Neutrophil (primary cell): Measurements from ENCODE around the gene SNAPC4.

Experiments
- H3K27ac ChIP-seq: fragments of 200-600 bp; sonication (generic); 2 replicates; pipeline ENCODE4 v1.5.1; 2016; ENCODE audit warnings: mild to moderate bottlenecking, moderate library complexity
- H3K27me3 ChIP-seq: fragments of 200-600 bp; sonication (generic); 2 replicates; pipeline ENCODE4 v1.6.0; 2016; ENCODE audit warnings: mild to moderate bottlenecking
- H3K36me3 ChIP-seq: fragments of 200-600 bp; sonication (generic); 2 replicates; pipeline ENCODE4 v1.5.1; 2017
- H3K4me1 ChIP-seq, 2 experiments: fragments of 200-600 bp in 1 of 2; sonication (generic) in 1 of 2; 1 replicate in 1 of 2; 2 replicates in 1 of 2; pipeline versions ENCODE4 v1.5.1 to v1.6.1; 2013 to 2016; ENCODE audit warnings: low read depth in 1 of 2, low read length in 1 of 2, mild to moderate bottlenecking in 1 of 2, moderate library complexity in 1 of 2; ENCODE audit not compliant: control insufficient read depth in 1 of 2, insufficient read depth in 1 of 2
- H3K4me3 ChIP-seq, 2 experiments: fragments of 200-600 bp in 1 of 2; sonication (generic) in 1 of 2; 1 replicate in 1 of 2; 2 replicates in 1 of 2; pipeline ENCODE4 v1.5.1; 2013 to 2016; ENCODE audit warnings: low read depth in 1 of 2, low read length in 1 of 2, mild to moderate bottlenecking in 1 of 2, moderate library complexity in 1 of 2
- H3K9me3 ChIP-seq: fragments of 200-600 bp; sonication (generic); 2 replicates; pipeline ENCODE4 v1.5.1; 2016
- CTCF ChIP-seq: fragments of 200-600 bp; sonication (generic); IDR thresholded peaks from 2 replicates; pipeline ENCODE4 v1.5.1; 2016; ENCODE audit warnings: antibody characterized with exemption

Gene SNAPC4

GRCh38 chr9:136381311-136381710 is 18.7 kb downstream of the SNAPC4 start:
- TF ChIP-seq CTCF: no peak
- no peak overlapping the region for H3K4me3 ChIP-seq

DNA sequence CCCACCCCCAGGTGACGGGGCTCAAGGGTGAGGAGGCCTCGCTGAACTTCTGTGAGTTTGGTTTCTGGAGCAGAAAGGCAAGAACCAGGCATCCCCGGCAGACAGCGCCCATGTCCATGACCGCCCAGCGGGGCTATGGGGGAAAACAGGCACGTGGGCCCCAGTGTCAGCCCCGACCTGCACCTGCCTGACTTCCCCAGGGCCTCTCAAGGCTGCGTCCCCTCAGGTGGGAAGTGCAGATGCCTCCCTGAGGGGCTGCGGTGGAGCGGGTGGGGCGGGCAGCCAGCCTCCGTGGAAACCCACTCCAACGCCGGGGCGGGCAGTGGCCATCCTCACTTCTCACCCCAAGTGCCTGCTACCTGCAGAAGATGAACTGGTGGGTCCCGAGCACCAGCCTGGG is 19.6 kb downstream of the SNAPC4 start:
- TF ChIP-seq CTCF: no peak
- H3K9me3 ChIP-seq: no peaks in the 10 kb centered on the region
- H3K36me3 ChIP-seq: peaks cover 71% of the 10 kb centered on the region
- H3K4me1 ChIP-seq: peaks cover 8 to 12% of the 10 kb centered on the region in 2 experiments
- H3K27ac ChIP-seq: no peak overlapping the region
- H3K4me3 ChIP-seq: no peak overlapping the region
- no peaks in the 10 kb centered on the region for H3K27me3 ChIP-seq

More at GRCh38 chr9:136381311-136381710, 18.7 kb downstream of the SNAPC4 start:
- no peak overlapping the region for H3K27ac ChIP-seq
- no peaks in the 10 kb centered on the region for H3K9me3 ChIP-seq
- H3K27me3 ChIP-seq: no peaks in the 10 kb centered on the region
- peaks cover 8 to 12% of the 10 kb centered on the region in 2 experiments for H3K4me1 ChIP-seq
- H3K36me3 ChIP-seq: peaks cover 75% of the 10 kb centered on the region

DNA sequence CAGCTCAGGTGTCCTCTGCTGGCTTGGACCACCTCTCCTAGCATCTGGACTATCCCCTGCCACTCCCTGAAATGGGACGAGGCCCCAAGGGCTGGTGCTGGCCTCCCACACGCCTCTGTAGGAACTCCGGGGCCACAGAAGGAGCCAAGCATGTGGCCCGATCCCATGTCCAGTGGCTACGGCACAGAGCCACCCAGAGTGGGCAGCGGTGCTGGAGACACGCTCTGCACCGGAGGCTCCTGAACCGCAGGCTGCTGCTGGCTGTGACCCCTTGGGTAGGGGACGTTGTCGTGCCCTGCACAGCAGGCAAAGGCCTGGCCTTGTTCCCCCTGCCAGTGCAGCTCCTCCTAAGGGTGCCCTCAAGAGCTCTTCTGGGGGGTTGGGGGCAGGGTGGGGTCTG is 20.1 kb downstream of the SNAPC4 start:
- no peaks in the 10 kb centered on the region for H3K9me3 ChIP-seq
- H3K4me3 ChIP-seq: no peak overlapping the region
- peaks cover 68% of the 10 kb centered on the region for H3K36me3 ChIP-seq
- peaks cover 8 to 12% of the 10 kb centered on the region in 2 experiments for H3K4me1 ChIP-seq
- TF ChIP-seq CTCF: no peak
- H3K27me3 ChIP-seq: no peaks in the 10 kb centered on the region
- no peak overlapping the region for H3K27ac ChIP-seq

GRCh38 chr9:136379401-136379800 is 20.6 kb downstream of the SNAPC4 start:
- Histone ChIP-seq H3K9me3 (no peaks in the 10 kb centered on the region), H3K36me3 (peaks cover 68% of the 10 kb centered on the region), H3K27me3 (no peaks in the 10 kb centered on the region), H3K4me1 (peaks cover 8 to 12% of the 10 kb centered on the region in 2 experiments), H3K27ac (no peak overlapping the region), H3K4me3 (no peak overlapping the region)
- TF ChIP-seq CTCF: no peak

DNA sequence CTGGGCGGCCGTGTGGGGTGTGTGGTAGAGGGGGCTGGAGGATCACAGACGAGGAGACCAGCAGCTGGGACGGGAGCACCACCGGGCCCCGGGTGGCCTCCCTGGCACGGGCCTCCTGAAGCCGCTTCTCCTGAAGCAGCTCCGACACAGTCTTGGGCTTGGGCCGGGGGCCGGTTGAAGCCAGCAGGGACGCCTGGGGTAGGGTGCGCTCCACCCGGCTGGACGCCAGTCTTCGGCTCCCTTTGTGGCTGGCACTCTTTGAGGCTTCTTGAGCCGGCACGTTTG is 21.0 kb downstream of the SNAPC4 start:
- H3K4me3 ChIP-seq: no peak overlapping the region
- TF ChIP-seq CTCF: no peak
- H3K27ac ChIP-seq: no peak overlapping the region
- H3K36me3 ChIP-seq: peaks cover 63% of the 10 kb centered on the region
- H3K27me3 ChIP-seq: no peaks in the 10 kb centered on the region
- peaks cover 8 to 13% of the 10 kb centered on the region in 2 experiments for H3K4me1 ChIP-seq
- no peaks in the 10 kb centered on the region for H3K9me3 ChIP-seq
